ES-I3 (cell line): ENCODE data around the gene IGSF9B.
A peak's percentile ranks its signal among the peaks of the same experiment; 100 is the strongest.

Experiments used
- H3K36me3 ChIP-seq: 2 replicates; pipeline ENCODE4 v1.6.1; 2013; ENCODE audit warnings: mild to moderate bottlenecking, low read length, control low read depth, moderate library complexity; ENCODE audit not compliant: insufficient read depth
- H3K4me1 ChIP-seq: 2 replicates; pipeline ENCODE4 v1.6.1; 2013; ENCODE audit warnings: mild to moderate bottlenecking, control low read depth, low read length; ENCODE audit not compliant: insufficient read depth
- H3K9ac ChIP-seq: 2 replicates; pipeline ENCODE4 v1.6.1; 2013; ENCODE audit warnings: low read depth, mild to moderate bottlenecking, low read length, moderate library complexity
- H3K9me3 ChIP-seq: 2 replicates; pipeline ENCODE4 v1.6.1; 2013; ENCODE audit warnings: mild to moderate bottlenecking, low read length, moderate library complexity; ENCODE audit not compliant: control insufficient read depth, insufficient read depth

IGSF9B gene

GRCh38 chr11:133931449-133932060 lies 25.2 kb downstream of the IGSF9B start:
- H3K9me3 ChIP-seq, result no peaks in the 10 kb centered on the region
- peaks cover 4% of the 10 kb centered on the region for H3K4me1 ChIP-seq
- no peaks in the 10 kb centered on the region for H3K36me3 ChIP-seq
- H3K9ac ChIP-seq, result no peak overlapping the region

- Histone ChIP-seq H3K9ac (no peak overlapping the region), H3K9me3 (no peaks in the 10 kb centered on the region), H3K36me3 (no peaks in the 10 kb centered on the region), H3K4me1 (peaks cover 4% of the 10 kb centered on the region)
These were observed 25.9 kb downstream of the IGSF9B start for GRCh38 chr11:133930767-133931448.

GRCh38 chr11:133930053-133930766 lies 26.6 kb downstream of the IGSF9B start:
- Histone ChIP-seq H3K36me3 (no peaks in the 10 kb centered on the region), H3K9me3 (no peaks in the 10 kb centered on the region), H3K9ac (no peak overlapping the region), H3K4me1 (peaks cover 4% of the 10 kb centered on the region)

GRCh38 chr11:133929401-133930052 lies 27.2 kb downstream of the IGSF9B start:
- H3K36me3 ChIP-seq, result peaks cover under 1% of the 10 kb centered on the region; the same call in 1 of the 2 replicates
- peaks cover 4% of the 10 kb centered on the region for H3K4me1 ChIP-seq
- no peaks in the 10 kb centered on the region for H3K9me3 ChIP-seq
- H3K9ac ChIP-seq, result no peak overlapping the region

GRCh38 chr11:133928628-133929059 lies 28.1 kb downstream of the IGSF9B start:
- Histone ChIP-seq H3K9me3 (no peaks in the 10 kb centered on the region), H3K9ac (no peak overlapping the region), H3K4me1 (peaks cover 4% of the 10 kb centered on the region), H3K36me3 (peaks cover 4% of the 10 kb centered on the region; the same call in 1 of the 2 replicates)

GRCh38 chr11:133927690-133928627 lies 28.8 kb downstream of the IGSF9B start:
- H3K36me3 ChIP-seq, result peaks cover 4% of the 10 kb centered on the region; the same call in 1 of the 2 replicates
- peaks cover 4% of the 10 kb centered on the region for H3K4me1 ChIP-seq
- H3K9me3 ChIP-seq, result no peaks in the 10 kb centered on the region
- peak overlapping the region; percentile 31; the same call in 1 of the 2 replicates for H3K9ac ChIP-seq

GRCh38 chr11:133926466-133927246 lies 30.1 kb downstream of the IGSF9B start:
- no peaks in the 10 kb centered on the region for H3K9me3 ChIP-seq
- peaks cover 4% of the 10 kb centered on the region; the same call in 1 of the 2 replicates for H3K36me3 ChIP-seq
- H3K4me1 ChIP-seq, result peaks cover 4% of the 10 kb centered on the region
- H3K9ac ChIP-seq, result no peak overlapping the region

GRCh38 chr11:133925756-133926155 lies 31.0 kb downstream of the IGSF9B start:
- no peak overlapping the region for H3K9ac ChIP-seq
- peaks cover 4% of the 10 kb centered on the region; the same call in 1 of the 2 replicates for H3K36me3 ChIP-seq
- H3K9me3 ChIP-seq, result no peaks in the 10 kb centered on the region
- H3K4me1 ChIP-seq, result peaks cover 4% of the 10 kb centered on the region

- H3K9ac ChIP-seq, result no peak overlapping the region
- H3K9me3 ChIP-seq, result no peaks in the 10 kb centered on the region
- H3K4me1 ChIP-seq, result peaks cover 4% of the 10 kb centered on the region
- peaks cover 4% of the 10 kb centered on the region; the same call in 1 of the 2 replicates for H3K36me3 ChIP-seq
These were observed 32.1 kb downstream of the IGSF9B start for GRCh38 chr11:133924661-133925060.

GRCh38 chr11:133922078-133922870 lies 34.5 kb downstream of the IGSF9B start:
- peaks cover 4% of the 10 kb centered on the region; the same call in 1 of the 2 replicates for H3K36me3 ChIP-seq
- H3K4me1 ChIP-seq, result peaks cover 2% of the 10 kb centered on the region; the same call in 1 of the 2 replicates
- no peaks in the 10 kb centered on the region for H3K9me3 ChIP-seq
- H3K9ac ChIP-seq, result no peak overlapping the region

- H3K4me1 ChIP-seq, result peaks cover 3% of the 10 kb centered on the region; the same call in 1 of the 2 replicates
- H3K9ac ChIP-seq, result no peak overlapping the region
- peaks cover 4% of the 10 kb centered on the region; the same call in 1 of the 2 replicates for H3K36me3 ChIP-seq
- H3K9me3 ChIP-seq, result no peaks in the 10 kb centered on the region
These were observed 35.3 kb downstream of the IGSF9B start for GRCh38 chr11:133921513-133921912.

GRCh38 chr11:133921026-133921425 lies 35.7 kb downstream of the IGSF9B start:
- Histone ChIP-seq H3K36me3 (peaks cover 4% of the 10 kb centered on the region; the same call in 1 of the 2 replicates), H3K9me3 (no peaks in the 10 kb centered on the region), H3K4me1 (peaks cover 3% of the 10 kb centered on the region; the same call in 1 of the 2 replicates), H3K9ac (no peak overlapping the region)
